ENCODE data around the gene CST11.

CST11 gene

DNA sequence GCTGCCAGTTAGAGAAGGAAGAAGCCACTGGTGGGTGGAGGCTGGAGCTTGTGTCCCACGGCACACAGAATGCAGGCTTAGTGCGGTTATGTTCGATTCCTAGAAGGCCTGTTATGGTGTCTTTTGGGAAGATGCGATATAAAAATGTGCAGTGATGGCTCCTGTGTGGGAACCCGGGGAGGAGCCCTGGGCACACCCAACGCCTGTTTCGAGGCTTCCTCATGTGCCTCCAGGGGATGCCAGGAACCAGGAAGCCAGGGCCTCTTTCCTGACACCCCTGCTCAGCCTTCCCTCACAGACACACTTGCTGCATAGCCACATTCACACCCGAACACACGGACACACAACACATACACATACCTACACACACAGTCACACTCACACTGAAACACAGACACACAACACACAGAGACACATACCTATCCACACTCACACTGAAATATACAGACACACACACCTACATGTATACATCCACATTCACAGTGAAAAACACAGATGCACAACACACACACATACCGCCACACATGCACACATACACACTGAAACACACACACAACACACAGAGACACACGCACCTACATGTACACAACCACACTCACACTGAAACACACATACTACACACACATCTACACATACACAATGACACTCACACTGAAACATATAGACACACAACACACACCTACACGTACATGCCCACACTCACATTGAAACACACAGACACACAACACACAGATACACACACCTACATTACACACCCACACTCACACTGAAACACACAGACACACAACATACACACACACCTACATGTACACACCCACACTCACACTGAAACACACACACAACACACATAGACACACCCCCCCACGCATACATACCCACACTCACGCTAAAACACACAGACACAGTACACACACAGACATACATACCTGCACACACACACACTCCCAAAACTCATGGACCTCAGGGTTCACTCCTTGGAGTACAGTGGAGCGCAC, 1.2 kb upstream of the CST11 start:
- TF ChIP-seq CTCF (IDR thresholded peaks at IDR 0.05; ENCODE audit: insufficient read depth, low read depth, low read length, missing control alignments) = no peak
- H3K4me3 ChIP-seq (ENCODE audit: low read length) = no peak overlapping the region
- peak; percentile 20 for DNase-seq (ENCODE audit: low read depth)

GRCh38 chr20:23451956-23452487, 654 bp downstream of the CST11 start:
- no peak overlapping the region for H3K4me3 ChIP-seq (ENCODE audit: low read length)
- no peak for DNase-seq (ENCODE audit: low read depth)
- no peak for TF ChIP-seq CTCF (IDR thresholded peaks at IDR 0.05; ENCODE audit: insufficient read depth, low read depth, low read length, missing control alignments)

DNA sequence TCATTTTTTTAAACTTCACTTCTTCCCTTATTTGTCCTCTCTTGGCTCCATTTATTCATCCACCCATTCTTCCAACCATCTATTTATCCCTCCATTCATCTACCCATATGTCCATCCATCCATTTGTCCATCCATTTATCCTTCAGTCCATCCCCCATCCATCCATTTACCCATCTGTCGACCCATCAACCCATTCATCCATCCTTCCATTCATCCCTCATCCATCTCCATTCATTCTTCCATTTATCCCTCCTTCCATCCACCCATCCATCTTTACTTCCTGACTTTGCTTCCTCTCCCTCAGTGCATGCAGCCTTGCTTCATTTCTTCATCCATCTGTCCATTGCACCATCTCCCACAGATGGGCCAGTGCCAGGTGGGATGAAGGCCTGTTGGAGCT, 1.8 kb downstream of the CST11 start:
- no peak overlapping the region for H3K4me3 ChIP-seq (ENCODE audit: low read length)
- TF ChIP-seq CTCF (IDR thresholded peaks at IDR 0.05; ENCODE audit: insufficient read depth, low read depth, low read length, missing control alignments) = no peak

DNA sequence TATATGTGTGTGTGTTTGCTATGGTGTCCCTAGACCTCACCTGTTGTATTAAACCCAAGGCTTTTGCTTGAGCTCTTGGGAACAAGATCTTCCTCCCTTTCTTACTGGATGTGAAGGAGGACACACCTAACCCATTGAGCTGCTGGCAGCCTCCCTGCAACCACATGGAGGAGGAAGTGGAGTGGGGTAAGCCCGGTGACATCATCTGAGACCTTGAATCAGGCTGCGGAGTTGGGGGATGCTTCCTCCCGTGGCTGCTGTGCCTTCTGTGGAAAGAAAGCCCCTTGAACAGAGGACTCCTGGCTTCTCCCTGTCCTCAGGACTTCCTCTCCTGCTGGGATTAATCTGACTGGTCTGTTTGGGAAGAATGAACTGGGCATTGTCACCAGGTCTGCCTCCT, 3.3 kb downstream of the CST11 start:
- no peak overlapping the region for H3K4me3 ChIP-seq (ENCODE audit: low read length)
- peak; percentile 27 for DNase-seq (ENCODE audit: low read depth)
- no peak for TF ChIP-seq CTCF (IDR thresholded peaks at IDR 0.05; ENCODE audit: insufficient read depth, low read depth, low read length, missing control alignments)

More for the DNA sequence above, 1.8 kb downstream of the CST11 start:
- DNase-seq (ENCODE audit: low read depth) = no peak

DNA sequence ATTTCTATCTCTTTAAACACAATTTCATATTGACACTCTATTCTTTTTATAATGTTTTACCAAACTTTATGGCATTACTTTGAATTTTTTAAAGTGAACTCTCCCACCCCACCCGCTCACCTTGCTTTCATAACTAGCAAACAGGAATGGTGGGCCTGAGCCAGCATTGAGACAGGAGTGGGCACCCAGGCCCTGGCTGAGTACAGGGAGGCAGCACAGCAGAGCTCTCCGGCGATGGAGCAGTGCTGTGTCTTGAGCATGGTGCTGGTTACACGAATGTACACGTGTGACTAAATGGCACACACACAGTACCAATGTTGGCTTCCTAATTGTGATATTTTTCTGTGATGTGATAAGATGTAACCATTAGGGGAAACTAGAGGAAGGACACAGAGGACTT, 4.5 kb downstream of the CST11 start:
- DNase-seq (ENCODE audit: low read depth) = no peak
- no peak for TF ChIP-seq CTCF (IDR thresholded peaks at IDR 0.05; ENCODE audit: insufficient read depth, low read depth, low read length, missing control alignments)
- H3K4me3 ChIP-seq (ENCODE audit: low read length) = no peak overlapping the region

- H3K4me3 ChIP-seq (ENCODE audit: low read length) = no peak overlapping the region
- peak; percentile 37 for TF ChIP-seq CTCF (IDR thresholded peaks at IDR 0.05; ENCODE audit: insufficient read depth, low read depth, low read length, missing control alignments)
- DNase-seq (ENCODE audit: low read depth) = peak; percentile 26
Measured at GRCh38 chr20:23446505-23446904, 6.2 kb downstream of the CST11 start.

Measured in epithelial cell of esophagus (primary cell).